ENCODE results near the gene TCEAL6. TPM values are rescaled to one million over a fixed set of nuclear protein-coding genes. Genes with fewer than 3 reads are reported as not detected.
"Not testable (repeated sequence)": the region's sequence is repeated elsewhere in the genome, so short reads cannot be mapped to it uniquely, and the experiment has no call there.

TCEAL6 gene
- total and polyA plus RNA-seq, 5 donors: not detected

DNA sequence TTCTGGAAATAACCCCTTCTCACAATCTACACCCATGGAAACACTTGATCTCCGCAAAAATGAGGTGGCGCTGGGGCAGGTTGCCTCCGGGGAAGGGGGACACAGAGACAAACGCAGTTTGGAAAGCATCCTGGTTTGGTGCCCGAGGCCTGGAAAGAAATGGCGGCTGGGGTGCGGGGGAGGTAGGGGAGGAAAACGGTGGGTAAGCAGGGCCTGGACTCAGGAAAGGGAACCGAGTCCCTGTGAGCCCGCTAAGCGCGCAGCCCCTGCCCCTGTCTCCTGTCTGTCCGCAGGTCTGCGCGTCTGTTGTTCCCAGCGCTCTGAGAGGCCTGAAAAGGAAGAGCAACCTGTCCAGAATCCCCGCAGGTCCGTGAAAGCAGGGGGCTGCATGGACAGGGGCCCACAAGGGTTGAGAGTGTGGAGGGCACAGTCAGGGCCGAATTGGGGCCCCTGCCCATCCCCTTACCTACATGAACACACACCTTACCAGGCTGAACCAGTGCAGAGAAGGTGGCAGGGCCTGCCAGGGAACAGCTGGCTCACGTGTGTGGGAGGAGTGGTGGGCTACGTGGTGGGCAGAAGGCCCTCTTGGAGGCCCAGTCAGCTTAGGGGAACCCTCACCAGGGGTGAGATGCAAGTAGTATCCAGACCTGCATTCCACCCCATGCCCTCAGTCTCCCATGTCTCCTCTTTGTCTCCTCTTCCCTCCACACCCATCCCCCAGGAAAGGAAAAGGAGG lies 16.0 kb downstream of the TCEAL6 start:
- H3K4me3 ChIP-seq (ENCODE audit: low read length); intact Hi-C loops (cut with DNase I): not testable (repeated sequence)

DNA sequence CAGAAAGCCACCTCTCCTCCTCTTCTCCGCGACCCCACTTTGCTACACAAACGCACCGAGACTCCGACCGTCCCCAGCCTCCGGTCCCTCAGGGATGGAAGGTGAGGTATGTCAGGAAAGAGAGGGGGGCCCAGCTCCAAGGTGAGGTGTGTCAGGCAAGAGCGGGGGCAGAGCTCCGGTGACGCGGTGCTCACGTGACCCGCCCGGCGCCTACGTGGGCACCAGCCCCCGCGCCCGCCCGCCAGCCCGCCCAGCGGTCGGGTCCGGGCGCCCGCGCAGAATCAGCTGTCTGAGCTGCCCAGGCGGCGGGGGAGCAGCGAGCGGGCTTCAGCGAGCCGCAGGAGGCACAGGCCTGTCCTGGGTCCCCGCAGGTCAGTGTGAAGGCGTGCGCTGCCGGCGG lies 16.8 kb downstream of the TCEAL6 start, which contains the start of gene TCEAL2:
TSS of gene TCEAL2 (plus strand) at position 244 of the 400 bp plus-strand sequence. CDS start 1,152 bp downstream, outside the sequence.
- H3K4me3 ChIP-seq (ENCODE audit: low read length); H3K27me3 ChIP-seq (ENCODE audit: control insufficient read depth, insufficient read depth); H3K9me3 ChIP-seq (ENCODE audit: control insufficient read depth, low read length); H3K27ac ChIP-seq (ENCODE audit: low read length); H3K4me1 ChIP-seq (ENCODE audit: control insufficient read depth, insufficient read depth, low read length); intact Hi-C loops (cut with DNase I): not testable (repeated sequence)
- DNase-seq (peak in 2 of 3 donors; percentile 60 to 68), ATAC-seq (peak; percentile 75 to 92)
- WGBS: under 1% methylated on average over 27 of the region's 38 CpGs

More for the DNA sequence above, 16.0 kb downstream of the TCEAL6 start:
- DNase-seq; H3K9me3 ChIP-seq (ENCODE audit: control insufficient read depth, low read length); H3K4me1 ChIP-seq (ENCODE audit: control insufficient read depth, insufficient read depth, low read length); H3K27ac ChIP-seq (ENCODE audit: low read length); H3K27me3 ChIP-seq (ENCODE audit: control insufficient read depth, insufficient read depth): not testable (repeated sequence)
- WGBS: 13% methylated on average over 21 of the region's 21 CpGs
- ATAC-seq: peak in 1 of 2 donors; percentile 23

DNA sequence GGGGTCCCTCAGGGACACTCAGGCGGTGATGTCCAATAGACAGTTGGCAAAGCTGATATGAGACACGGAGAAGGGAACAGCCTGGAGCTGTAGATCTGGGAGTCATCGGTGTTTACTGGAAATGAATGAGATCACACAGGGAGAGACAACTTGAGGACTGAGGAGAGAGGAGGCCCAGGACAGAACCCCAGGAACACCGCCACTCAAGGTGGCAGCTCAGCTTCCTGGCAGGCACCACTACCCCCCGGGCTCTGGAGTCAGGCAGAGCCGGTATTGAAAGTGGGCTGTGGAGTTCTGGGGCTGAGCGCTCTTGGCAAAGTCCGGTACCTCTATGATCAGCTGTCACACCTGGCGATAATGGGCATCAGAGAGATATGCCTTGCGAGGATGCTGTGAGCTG lies 17.3 kb downstream of the TCEAL6 start:
- H3K4me1 ChIP-seq (ENCODE audit: control insufficient read depth, insufficient read depth, low read length); H3K27me3 ChIP-seq (ENCODE audit: control insufficient read depth, insufficient read depth); H3K9me3 ChIP-seq (ENCODE audit: control insufficient read depth, low read length); DNase-seq; H3K4me3 ChIP-seq (ENCODE audit: low read length); intact Hi-C loops (cut with DNase I); H3K27ac ChIP-seq (ENCODE audit: low read length): not testable (repeated sequence)
- ATAC-seq: peak in 1 of 2 donors; percentile 29
- 12% methylated on average over 9 of the region's 10 CpGs for WGBS

DNA sequence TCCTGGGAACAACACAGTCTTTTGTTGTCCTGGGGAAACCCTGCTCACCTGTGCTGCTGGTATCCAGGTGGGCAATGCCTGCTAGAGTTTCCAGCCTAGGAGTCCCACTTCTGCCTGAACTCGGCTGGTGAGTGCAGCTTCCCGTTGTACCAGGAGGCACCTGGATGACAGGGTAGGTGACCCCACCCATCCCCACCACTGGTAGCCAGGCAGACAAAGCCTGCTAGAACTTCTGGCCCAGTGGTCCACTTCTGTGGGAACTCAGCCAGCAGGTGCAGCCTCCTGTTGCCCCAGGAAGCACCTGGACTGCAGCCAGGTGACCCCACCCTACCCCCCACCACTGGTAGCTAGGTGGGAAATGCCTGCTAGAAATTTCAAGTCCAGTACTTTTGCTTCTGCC lies 26.5 kb downstream of the TCEAL6 start:
- H3K27me3 ChIP-seq (ENCODE audit: control insufficient read depth, insufficient read depth): no peaks in the 10 kb centered on the region
- intact Hi-C loops (cut with DNase I): no loop called here
- H3K9me3 ChIP-seq (ENCODE audit: control insufficient read depth, low read length): no peaks in the 10 kb centered on the region
- ATAC-seq: no peak
- DNase-seq: no peak
- no peak overlapping the region for H3K4me3 ChIP-seq (ENCODE audit: low read length)
- 82% methylated on average over 2 of the region's 2 CpGs for WGBS
- H3K4me1 ChIP-seq (ENCODE audit: control insufficient read depth, insufficient read depth, low read length): no peaks in the 10 kb centered on the region
- H3K27ac ChIP-seq (ENCODE audit: low read length): no peak overlapping the region

- intact Hi-C loops (cut with DNase I): no loop called here
- no peak for ATAC-seq
- Histone ChIP-seq H3K27ac (ENCODE audit: low read length) (no peak overlapping the region), H3K9me3 (ENCODE audit: control insufficient read depth, low read length) (no peaks in the 10 kb centered on the region), H3K27me3 (ENCODE audit: control insufficient read depth, insufficient read depth) (no peaks in the 10 kb centered on the region), H3K4me3 (ENCODE audit: low read length) (no peak overlapping the region), H3K4me1 (ENCODE audit: control insufficient read depth, insufficient read depth, low read length) (no peaks in the 10 kb centered on the region)
- no peak for DNase-seq
- 64% methylated on average over 4 of the region's 4 CpGs for WGBS
These were observed 28.9 kb downstream of the TCEAL6 start for GRCh38 chrX:102113367-102113766.

Other genes with a start within 250 kb of the TCEAL6 start
- 1 to 10 TPM; 4.9 to 9.6 (median 6.0) TPM for gene ZMAT1, start 210.5 kb downstream of the TCEAL6 start, total RNA-seq
- 5.9 TPM for gene ZMAT1, start 210.5 kb downstream of the TCEAL6 start, polyA plus RNA-seq
- 10 to 100 TPM in 3 of 4 donors, 1 to 10 TPM in 1; 3.1 to 20.6 (median 19.4) TPM for gene TCEAL2, start 16.8 kb downstream of the TCEAL6 start, total RNA-seq
- gene TCEAL2, start 16.8 kb downstream of the TCEAL6 start, polyA plus RNA-seq: 7.6 TPM
- gene BEX5, start 13.5 kb upstream of the TCEAL6 start, total RNA-seq: 1 to 10 TPM; 1.2 to 4.7 (median 3.4) TPM
- gene BEX5, start 13.5 kb upstream of the TCEAL6 start, polyA plus RNA-seq: 2.4 TPM
- not detected for gene TCP11X1, start 72.8 kb upstream of the TCEAL6 start, total RNA-seq
- not detected for gene TCP11X1, start 72.8 kb upstream of the TCEAL6 start, polyA plus RNA-seq
- gene NXF2, start 104.7 kb upstream of the TCEAL6 start, total RNA-seq: not detected
- not detected for gene NXF2, start 104.7 kb upstream of the TCEAL6 start, polyA plus RNA-seq